ENCODE measurements around the gene HSPA12A. TPM values are rescaled to one million over a fixed set of nuclear protein-coding genes. Genes with fewer than 3 reads are reported as not detected.

HSPA12A gene
- total RNA-seq, 4 donors from 2014 or later: 20.2 to 55.1 (median 32.5) TPM

DNA sequence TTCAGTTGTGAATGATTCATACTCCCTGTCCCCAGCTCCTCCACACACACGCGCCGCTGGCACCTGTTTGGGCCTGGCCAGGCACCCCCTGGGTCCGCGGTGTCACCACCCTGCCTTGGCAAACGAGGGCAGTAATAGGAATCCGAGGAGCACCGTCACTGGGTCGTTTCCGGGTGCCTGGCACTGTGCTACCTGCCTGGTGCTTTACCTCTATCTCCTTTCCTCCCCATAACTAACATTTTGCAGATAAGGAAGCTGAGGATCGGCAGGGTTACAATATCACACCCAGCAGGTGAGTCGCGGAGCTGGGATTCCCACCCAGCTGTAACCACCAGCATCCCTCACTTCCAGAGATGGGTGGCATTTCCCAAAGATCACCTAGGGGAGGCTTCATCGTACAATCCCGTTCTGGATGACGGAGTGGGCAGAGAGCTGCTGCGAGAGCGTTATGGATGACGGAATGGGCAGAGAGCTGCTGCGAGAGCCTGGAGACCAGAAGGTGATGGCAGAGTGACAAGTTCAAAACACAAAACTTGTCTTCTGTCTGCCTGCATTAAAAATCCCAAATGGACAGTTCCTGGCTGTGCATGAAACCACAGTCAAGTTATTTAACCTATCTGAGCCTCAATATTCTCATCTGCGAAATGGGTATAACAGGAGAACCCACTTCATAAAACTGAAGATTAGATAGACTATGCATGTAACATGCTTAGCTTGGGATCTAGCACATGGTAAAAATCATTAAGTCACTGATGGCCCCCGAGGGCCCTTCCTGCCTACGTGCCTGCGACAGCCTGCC lies 1.1 kb upstream of the HSPA12A start:
- DNase-seq (ENCODE audit: low spot score) (no peak), ATAC-seq (ENCODE audit: low FRiP score) (no peak)
- TF ChIP-seq CTCF (IDR thresholded peaks at IDR 0.05): no peak

- DNase-seq (ENCODE audit: low spot score) (no peak), ATAC-seq (ENCODE audit: low FRiP score) (peak; percentile 35)
- no peak for TF ChIP-seq CTCF (IDR thresholded peaks at IDR 0.05)
These were observed 695 bp downstream of the HSPA12A start for GRCh38 chr10:116741391-116742351.

GRCh38 chr10:116740971-116741370 lies 1.4 kb downstream of the HSPA12A start:
- DNase-seq (ENCODE audit: low spot score): no peak
- TF ChIP-seq CTCF (IDR thresholded peaks at IDR 0.05): no peak
- no peak for ATAC-seq (ENCODE audit: low FRiP score)

- ATAC-seq (ENCODE audit: low FRiP score) (no peak), DNase-seq (ENCODE audit: low spot score) (no peak)
- TF ChIP-seq CTCF (IDR thresholded peaks at IDR 0.05): no peak
These were observed 4.0 kb downstream of the HSPA12A start for GRCh38 chr10:116738339-116738738.

DNA sequence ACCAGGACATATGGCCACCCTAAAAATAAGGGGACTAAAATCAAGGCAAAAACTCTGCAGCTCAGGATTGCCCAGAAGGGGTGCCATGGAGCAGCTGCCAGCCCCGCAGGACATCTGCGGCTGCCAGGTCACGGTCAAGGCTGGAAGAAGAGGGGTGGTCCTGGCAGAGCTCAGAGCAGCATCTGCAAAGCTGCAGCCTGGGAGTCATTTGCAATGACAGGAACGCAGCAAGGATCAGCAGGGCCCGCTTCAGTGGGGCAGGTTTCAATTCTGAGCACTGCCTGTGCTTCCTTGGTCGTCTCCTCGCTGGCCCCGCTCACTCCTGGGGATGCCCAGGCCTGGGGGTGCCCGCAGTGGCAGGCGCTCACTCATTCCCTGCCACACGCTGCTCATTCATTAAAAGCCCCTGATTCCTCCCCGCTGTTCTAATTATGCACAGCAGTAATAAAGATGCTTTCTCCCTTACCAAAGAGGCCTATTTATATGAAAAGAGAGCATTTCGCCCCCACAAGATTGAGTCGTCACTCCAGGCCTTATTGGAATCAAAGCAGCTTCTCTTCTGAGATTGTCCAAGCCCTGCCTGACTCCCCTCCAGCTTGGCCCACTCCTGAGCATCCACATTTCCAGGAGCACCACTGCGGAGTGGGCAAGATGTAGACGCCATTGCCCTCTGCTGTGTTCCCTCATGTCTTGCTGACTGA lies 4.6 kb downstream of the HSPA12A start:
- ATAC-seq (ENCODE audit: low FRiP score) (no peak), DNase-seq (ENCODE audit: low spot score) (no peak)
- TF ChIP-seq CTCF (IDR thresholded peaks at IDR 0.05): no peak

DNA sequence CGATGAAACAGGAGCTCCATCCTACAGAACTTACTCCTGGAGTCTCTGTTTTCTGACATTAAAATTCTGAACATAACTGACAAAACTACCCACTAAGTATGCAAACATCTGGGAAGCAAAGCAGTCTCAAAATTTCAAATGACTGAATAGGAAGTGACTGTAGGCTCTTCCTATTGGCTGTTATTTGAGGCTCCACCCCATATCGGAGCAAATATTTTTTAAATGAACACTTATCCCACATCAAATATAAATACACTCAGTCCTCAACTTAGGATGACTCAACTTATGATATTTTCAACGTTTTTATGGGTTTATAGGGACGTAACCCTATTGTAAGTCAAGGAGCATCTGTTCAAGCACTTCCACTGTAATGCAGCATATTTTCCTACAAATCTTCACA lies 8.8 kb downstream of the HSPA12A start:
- DNase-seq (ENCODE audit: low spot score) (no peak), ATAC-seq (ENCODE audit: low FRiP score) (no peak)
- TF ChIP-seq CTCF (IDR thresholded peaks at IDR 0.05): no peak
